ENCODE measurements around the gene HMGN3.

- no peak for TF ChIP-seq CTCF (conservative IDR thresholded peaks at IDR 0.05; ENCODE audit: low read depth, low read length)
- TF ChIP-seq EZH2 (IDR thresholded peaks at IDR 0.05; ENCODE audit: low read length, unreplicated experiment): no peak
- no peak for TF ChIP-seq EZH2phosphoT487 (IDR thresholded peaks at IDR 0.05; ENCODE audit: borderline replicate concordance, low read length)
These were observed 26.3 kb upstream of the HMGN3 start for GRCh38 chr6:79260772-79261171.
